SK-N-MC (cell line): ENCODE results near the gene TUBA8.

Experiments
- DNase-seq: peaks from one replicate; pipeline ENCODE4 v3.0.0-alpha.2; 2011; ENCODE audit warnings: low read depth, low spot score
- H3K27ac ChIP-seq: fragments of 200-600 bp; sonication (generic); 2 replicates; pipeline ENCODE4 v1.5.1; 2016; ENCODE audit warnings: mixed run types
- H3K36me3 ChIP-seq: fragments of 200-600 bp; sonication (generic); 2 replicates; pipeline ENCODE4 v1.6.1; 2017; ENCODE audit warnings: antibody characterized with exemption, low read length, mixed read lengths; ENCODE audit not compliant: insufficient read depth
- H3K4me3 ChIP-seq: fragments of 200-600 bp; sonication (generic); 2 replicates; pipeline ENCODE4 v1.5.1; 2016
- H3K9ac ChIP-seq: fragments of 200-600 bp; sonication (generic); 2 replicates; pipeline ENCODE4 v1.8.0; 2017; ENCODE audit warnings: mixed run types, mixed read lengths; ENCODE audit not compliant: insufficient read length
- H3K9me3 ChIP-seq: fragments of 200-600 bp; sonication (generic); 2 replicates; pipeline ENCODE4 v1.6.1; 2017; ENCODE audit warnings: low read depth, mild to moderate bottlenecking, antibody characterized with exemption, low read length, moderate library complexity, mixed read lengths
- EZH2 ChIP-seq: fragments of 200-600 bp; sonication (generic); IDR thresholded peaks from one replicate; pipeline ENCODE4 v1.6.1; 2017; ENCODE audit warnings: antibody characterized with exemption
- FOXP2 ChIP-seq: optimal IDR thresholded peaks from 2 replicates; pipeline ENCODE3; 2011; ENCODE audit warnings: mild to moderate bottlenecking, moderate library complexity; ENCODE audit not compliant: insufficient read depth; ENCODE audit errors: extremely low read length, control extremely low read depth
- POLR2AphosphoS5 ChIP-seq: IDR thresholded peaks from 2 replicates; pipeline ENCODE4 v1.6.1; 2012; ENCODE audit warnings: mild to moderate bottlenecking, low read depth, low read length, borderline replicate concordance

The TUBA8 gene

GRCh38 chr22:18110954-18111758 is 547 bp downstream of the TUBA8 start:
- H3K27ac ChIP-seq: no peak overlapping the region
- no peaks in the 10 kb centered on the region for H3K9me3 ChIP-seq
- peak overlapping the region; percentile 65 for H3K4me3 ChIP-seq
- no peak for TF ChIP-seq POLR2AphosphoS5
- no peaks in the 10 kb centered on the region for H3K36me3 ChIP-seq
- no peak overlapping the region for H3K9ac ChIP-seq
- DNase-seq: no peak

DNA sequence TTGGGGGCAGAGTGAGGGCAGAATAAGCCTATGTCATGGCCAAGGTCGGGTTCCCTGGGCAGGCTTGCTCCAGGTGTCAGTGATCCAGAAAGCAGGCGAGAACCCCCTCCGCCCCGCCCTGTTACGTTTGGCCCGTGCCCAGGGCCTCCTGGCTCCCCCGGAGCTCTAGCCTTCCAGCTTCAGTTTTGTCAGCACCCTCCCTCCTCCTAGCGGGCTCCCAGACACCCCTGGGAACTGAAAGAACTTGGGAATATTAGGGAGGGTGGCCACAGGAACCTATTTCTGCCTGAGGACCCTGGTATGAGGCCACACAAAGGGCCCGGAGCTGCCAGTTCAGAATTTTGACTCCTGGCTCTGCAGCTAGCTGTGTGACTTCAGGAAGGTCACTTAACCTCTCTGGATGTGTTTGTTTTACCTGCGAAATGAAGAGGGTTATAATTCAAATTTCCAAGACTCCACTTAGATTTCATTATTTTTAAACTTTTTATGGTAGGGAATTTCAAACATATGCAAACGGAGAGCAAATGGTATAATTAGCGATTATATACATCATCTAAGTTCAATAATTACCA is 1.2 kb downstream of the TUBA8 start:
- TF ChIP-seq FOXP2 (no peak), EZH2 (no peak), POLR2AphosphoS5 (no peak)
- no peaks in the 10 kb centered on the region for H3K9me3 ChIP-seq
- H3K4me3 ChIP-seq: no peak overlapping the region
- H3K36me3 ChIP-seq: no peaks in the 10 kb centered on the region
- no peak overlapping the region for H3K9ac ChIP-seq
- no peak for DNase-seq
- H3K27ac ChIP-seq: no peak overlapping the region

DNA sequence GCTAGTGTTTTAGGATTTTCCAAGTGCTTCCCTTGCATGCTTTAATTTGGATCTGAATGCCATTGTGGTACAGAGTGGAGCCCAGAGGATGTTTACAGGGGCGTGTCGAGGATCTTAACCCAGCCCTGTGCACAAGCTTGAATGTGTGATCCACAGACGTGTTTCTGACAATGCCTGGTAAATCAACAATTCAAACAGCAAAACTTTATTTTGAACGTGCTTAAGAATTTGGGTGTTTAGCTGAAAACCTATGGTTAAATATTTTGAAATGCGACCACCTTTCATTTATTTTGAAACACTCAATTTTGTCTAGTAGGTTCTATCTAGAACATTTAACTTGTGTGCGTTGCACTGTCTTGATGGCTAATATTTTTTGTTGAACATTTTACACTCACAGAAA is 1.8 kb downstream of the TUBA8 start:
- Histone ChIP-seq H3K9me3 (no peaks in the 10 kb centered on the region), H3K9ac (no peak overlapping the region), H3K4me3 (no peak overlapping the region), H3K27ac (no peak overlapping the region), H3K36me3 (no peaks in the 10 kb centered on the region)
- TF ChIP-seq EZH2 (no peak), FOXP2 (no peak), POLR2AphosphoS5 (no peak)
- DNase-seq: no peak

- no peaks in the 10 kb centered on the region for H3K36me3 ChIP-seq
- DNase-seq: no peak
- no peak overlapping the region for H3K4me3 ChIP-seq
- H3K27ac ChIP-seq: no peak overlapping the region
- TF ChIP-seq POLR2AphosphoS5 (no peak), EZH2 (no peak), FOXP2 (no peak)
- no peaks in the 10 kb centered on the region for H3K9me3 ChIP-seq
- no peak overlapping the region for H3K9ac ChIP-seq
These were observed 3.2 kb downstream of the TUBA8 start for GRCh38 chr22:18113680-18114394.

DNA sequence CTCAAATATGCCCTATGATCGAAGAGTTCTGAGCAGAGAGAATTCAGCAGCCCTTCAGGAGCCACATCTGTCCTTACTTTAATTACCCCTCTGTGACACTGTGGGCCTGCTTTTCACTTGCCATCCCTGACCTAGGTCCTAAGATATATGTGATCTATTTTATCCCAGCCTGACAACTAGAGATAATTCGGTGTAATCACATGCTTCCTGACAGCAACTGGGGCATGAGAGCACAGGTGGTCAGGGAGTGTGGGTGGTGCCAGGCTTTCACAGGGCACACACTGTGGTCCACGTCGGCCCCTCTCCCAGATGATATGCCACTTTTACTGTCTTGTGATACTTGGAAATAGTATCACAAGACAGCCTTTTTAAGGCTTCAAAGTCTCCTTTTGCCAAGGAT is 3.9 kb downstream of the TUBA8 start:
- Histone ChIP-seq H3K4me3 (no peak overlapping the region), H3K27ac (no peak overlapping the region), H3K9ac (no peak overlapping the region), H3K36me3 (no peaks in the 10 kb centered on the region), H3K9me3 (no peaks in the 10 kb centered on the region)
- no peak for DNase-seq
- TF ChIP-seq EZH2 (no peak), POLR2AphosphoS5 (no peak), FOXP2 (no peak)

GRCh38 chr22:18114976-18115652 is 4.5 kb downstream of the TUBA8 start:
- H3K9me3 ChIP-seq: no peaks in the 10 kb centered on the region
- no peaks in the 10 kb centered on the region for H3K36me3 ChIP-seq
- no peak overlapping the region for H3K4me3 ChIP-seq
- no peak overlapping the region for H3K27ac ChIP-seq
- no peak for DNase-seq
- H3K9ac ChIP-seq: no peak overlapping the region
- TF ChIP-seq EZH2 (no peak), FOXP2 (no peak), POLR2AphosphoS5 (no peak)

- Histone ChIP-seq H3K9me3 (no peaks in the 10 kb centered on the region), H3K27ac (no peak overlapping the region), H3K9ac (no peak overlapping the region), H3K36me3 (no peaks in the 10 kb centered on the region), H3K4me3 (no peak overlapping the region)
- TF ChIP-seq POLR2AphosphoS5 (no peak), FOXP2 (no peak), EZH2 (no peak)
- DNase-seq: no peak
These were observed 5.3 kb downstream of the TUBA8 start for GRCh38 chr22:18115906-18116371.

DNA sequence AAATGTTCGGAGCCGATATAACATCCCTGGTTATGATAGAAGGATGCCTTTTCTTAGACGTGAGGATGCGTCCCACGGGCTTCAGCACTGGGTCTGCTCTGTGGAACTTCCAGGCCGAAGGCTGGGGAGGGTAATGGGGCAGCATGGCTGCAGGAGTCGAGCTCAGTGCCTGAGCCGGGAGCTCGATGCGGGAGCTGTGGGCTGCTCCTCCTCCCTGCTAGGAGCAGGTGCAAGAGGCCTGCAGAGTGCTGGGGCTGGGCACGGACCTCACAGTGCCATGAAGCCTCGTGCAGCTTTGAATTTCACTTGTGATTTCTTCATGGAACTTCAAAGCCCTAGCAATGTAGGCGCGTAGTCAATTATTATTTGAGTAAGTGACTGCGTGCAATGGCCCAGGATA is 6.0 kb downstream of the TUBA8 start:
- Histone ChIP-seq H3K27ac (no peak overlapping the region), H3K4me3 (no peak overlapping the region), H3K36me3 (no peaks in the 10 kb centered on the region), H3K9ac (no peak overlapping the region), H3K9me3 (no peaks in the 10 kb centered on the region)
- DNase-seq: no peak
- TF ChIP-seq FOXP2 (no peak), POLR2AphosphoS5 (no peak), EZH2 (no peak)
